Esophagus (tissue), 2 donors: ENCODE measurements around the gene KRTAP10-1. TPM values are rescaled to one million over a fixed set of nuclear protein-coding genes. Genes with fewer than 3 reads are reported as not detected.
"Not testable (repeated sequence)": the region's sequence is repeated elsewhere in the genome, so short reads cannot be mapped to it uniquely, and the experiment has no call there.

Experiments used
- H3K27ac ChIP-seq, 2 donors: one replicate each; pipeline ENCODE4 v1.5.1; 2013; ENCODE audit warnings: low read depth in 2 of 2, mild to moderate bottlenecking in 2 of 2, inconsistent platforms in 1 of 2, low read length in 1 of 2, moderate library complexity in 1 of 2
- H3K27me3 ChIP-seq, 2 donors: one replicate each; pipeline ENCODE4 v1.6.1; 2013; ENCODE audit warnings: low read length in 2 of 2, control low read depth in 1 of 2, mild to moderate bottlenecking in 1 of 2; ENCODE audit not compliant: insufficient read depth in 2 of 2, control insufficient read depth in 1 of 2
- H3K36me3 ChIP-seq, 2 donors: one replicate each; pipeline ENCODE4 v1.6.1; 2013; ENCODE audit warnings: low read length in 1 of 2; ENCODE audit not compliant: control insufficient read depth in 2 of 2, insufficient read depth in 2 of 2
- H3K4me1 ChIP-seq, 2 donors: one replicate each; pipeline ENCODE4 v1.6.1; 2013; ENCODE audit warnings: low read length in 1 of 2; ENCODE audit not compliant: control insufficient read depth in 2 of 2, insufficient read depth in 2 of 2
- H3K4me3 ChIP-seq, 2 donors: one replicate each; pipeline ENCODE4 v1.5.1; 2013; ENCODE audit warnings: low read length in 2 of 2, mild to moderate bottlenecking in 2 of 2, low read depth in 1 of 2, moderate library complexity in 1 of 2
- H3K9me3 ChIP-seq, 2 donors: one replicate each; pipeline ENCODE4 v1.6.1; 2013; ENCODE audit warnings: mild to moderate bottlenecking in 2 of 2, low read depth in 1 of 2, low read length in 1 of 2, moderate library complexity in 1 of 2; ENCODE audit not compliant: control insufficient read depth in 2 of 2, insufficient read depth in 1 of 2
- WGBS, 2 donors: extraction: QIAGEN DNeasy Blood & Tissue Kit; methylation state at CpG; one replicate each; pipeline ENCODE4 v1.1.7; 2013; 5-methylcytosine and 5-hydroxymethylcytosine counted together
- polyA plus RNA-seq, 2 donors: library from polyadenylated mRNA; stranded (reverse); fragments of 200-250 nt; gene quantifications; one replicate each; pipeline ENCODE4 v1.2.3, GENCODE V29; 2013
- donor health status: healthy with polysubstance abuse.
- donor health status: Bipolar disorder and iron deficiency.

KRTAP10-1 gene
- polyA plus RNA-seq, 2 donors, result not detected

DNA sequence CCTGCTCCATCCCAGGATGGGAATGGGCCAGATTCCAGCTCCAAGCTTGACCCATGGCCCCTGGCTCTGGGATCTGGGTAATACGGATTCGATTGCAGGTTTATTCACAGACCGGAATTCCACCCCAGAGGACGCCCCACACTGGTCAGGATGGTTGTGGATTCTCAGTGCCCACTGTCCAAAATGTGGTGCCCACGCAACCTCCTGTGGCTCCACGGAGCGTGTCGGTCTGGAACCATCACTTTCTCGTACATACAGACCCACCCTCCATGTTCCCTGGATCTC, 31.6 kb downstream of the KRTAP10-1 start:
- H3K36me3 ChIP-seq, result no peaks in the 10 kb centered on the region
- H3K9me3 ChIP-seq, result no peaks in the 10 kb centered on the region
- WGBS, 2 donors, result 81 to 83% methylated on average over 9 of the region's 9 CpGs
- H3K4me1 ChIP-seq, result peaks cover 0 to 7% of the 10 kb centered on the region in 2 donors
- H3K27ac ChIP-seq, result no peak overlapping the region
- H3K27me3 ChIP-seq, result no peaks in the 10 kb centered on the region
- no peak overlapping the region for H3K4me3 ChIP-seq

GRCh38 chr21:44507673-44508425, 32.1 kb downstream of the KRTAP10-1 start:
- Histone ChIP-seq H3K27ac (no peak overlapping the region), H3K4me1 (peaks cover 0 to 7% of the 10 kb centered on the region in 2 donors), H3K9me3 (no peaks in the 10 kb centered on the region), H3K4me3 (no peak overlapping the region), H3K27me3 (no peaks in the 10 kb centered on the region), H3K36me3 (no peaks in the 10 kb centered on the region)
- 83% methylated on average over 26 of the region's 26 CpGs for WGBS, 2 donors

DNA sequence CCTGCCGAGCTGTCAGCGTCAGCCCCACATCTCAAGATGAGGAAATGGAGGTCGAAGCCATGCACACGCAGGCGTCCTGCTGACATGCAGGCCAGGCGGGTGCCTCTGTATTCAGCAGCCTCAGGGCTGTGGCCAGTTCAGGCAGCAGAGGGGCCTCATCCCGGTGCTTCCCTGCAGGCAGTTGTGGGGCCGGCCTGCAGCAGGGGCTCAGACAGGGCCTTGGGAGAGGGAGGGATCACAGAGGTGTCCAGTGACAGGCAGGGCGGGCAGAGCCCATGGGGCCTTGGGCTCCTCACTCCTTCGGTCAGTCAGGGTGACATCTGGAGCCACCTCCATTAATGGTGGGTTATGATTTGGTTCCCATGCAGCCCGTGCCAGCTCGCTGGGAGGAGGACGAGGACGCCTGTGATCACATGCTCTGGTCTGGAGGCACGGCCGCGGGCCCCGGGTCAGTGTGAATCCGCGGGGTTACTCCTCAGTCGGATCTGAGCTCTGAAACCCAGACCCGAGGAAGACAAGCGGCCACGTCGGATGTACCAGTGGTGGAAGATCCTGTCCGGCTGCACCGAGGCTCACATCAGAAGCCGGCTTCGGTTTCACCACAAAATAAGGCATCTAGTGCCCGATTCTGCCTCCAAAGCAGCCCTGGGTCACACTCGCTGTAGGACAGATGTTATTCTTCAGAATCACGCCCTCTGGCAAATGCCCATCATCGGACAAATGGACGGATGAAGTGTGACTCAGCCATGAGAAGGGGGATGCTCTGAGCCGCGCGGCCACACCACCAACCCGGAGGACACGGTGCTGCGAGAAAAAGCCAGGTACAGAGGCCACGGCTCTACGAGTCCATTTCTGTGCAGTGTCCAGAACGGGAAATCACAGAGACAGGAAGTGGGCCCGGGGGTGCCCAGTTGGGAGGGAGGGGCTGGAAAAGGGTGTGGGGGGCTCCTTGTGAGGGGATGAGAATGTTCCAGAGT, 33.4 kb downstream of the KRTAP10-1 start:
- Histone ChIP-seq H3K4me1 (peaks cover 0 to 7% of the 10 kb centered on the region in 2 donors), H3K36me3 (no peaks in the 10 kb centered on the region), H3K27me3 (no peaks in the 10 kb centered on the region), H3K4me3 (no peak overlapping the region), H3K27ac (no peak overlapping the region), H3K9me3 (no peaks in the 10 kb centered on the region)
- WGBS, 2 donors, result 80 to 84% methylated on average over 44 of the region's 44 CpGs

DNA sequence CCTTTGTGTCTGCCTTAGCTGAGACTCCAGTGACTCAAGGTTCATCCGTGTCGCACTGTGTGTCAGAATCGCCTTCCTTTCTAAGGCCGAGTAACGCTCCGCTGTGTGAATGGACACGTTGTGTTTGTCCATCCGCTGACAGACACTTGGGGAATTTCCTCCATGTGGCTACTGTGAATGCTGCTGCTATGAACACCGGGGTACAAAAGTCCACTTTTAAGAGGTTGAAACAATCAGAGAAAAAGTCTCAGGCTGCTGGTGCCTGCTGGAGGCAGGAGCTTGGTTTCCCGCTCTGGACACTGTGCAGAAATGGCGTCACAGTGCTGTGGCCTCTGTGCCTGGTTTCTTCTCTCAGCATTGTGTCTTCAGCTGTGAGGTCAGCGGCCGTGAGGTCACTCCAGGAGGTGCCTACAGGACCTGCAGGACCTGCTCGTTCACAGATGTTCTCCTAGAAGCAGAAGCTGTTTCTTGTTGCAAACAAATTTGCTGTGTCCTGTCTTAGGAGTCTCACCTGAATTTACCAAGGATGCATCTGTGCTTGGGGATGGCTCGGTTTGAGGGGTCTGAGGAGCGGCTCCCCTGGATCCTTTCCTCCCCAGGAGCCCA, 34.2 kb downstream of the KRTAP10-1 start:
- no peaks in the 10 kb centered on the region for H3K27me3 ChIP-seq
- H3K36me3 ChIP-seq, result no peaks in the 10 kb centered on the region
- no peak overlapping the region for H3K27ac ChIP-seq
- no peaks in the 10 kb centered on the region for H3K9me3 ChIP-seq
- 61 to 73% methylated on average over 16 of the region's 16 CpGs for WGBS, 2 donors
- H3K4me1 ChIP-seq, result peaks cover 0 to 4% of the 10 kb centered on the region in 2 donors
- H3K4me3 ChIP-seq, result no peak overlapping the region

- H3K27me3 ChIP-seq, result no peaks in the 10 kb centered on the region
- WGBS, 2 donors, result 68 to 73% methylated on average over 20 of the region's 20 CpGs
- no peaks in the 10 kb centered on the region for H3K4me1 ChIP-seq
Measured at GRCh38 chr21:44503901-44504399, 36.0 kb downstream of the KRTAP10-1 start.

GRCh38 chr21:44503006-44503889, 36.7 kb downstream of the KRTAP10-1 start:
- H3K36me3 ChIP-seq, H3K4me1 ChIP-seq, H3K9me3 ChIP-seq, H3K4me3 ChIP-seq, H3K27ac ChIP-seq, H3K27me3 ChIP-seq: not testable (repeated sequence)
- WGBS, 2 donors, result 81 to 85% methylated on average over 44 of the region's 44 CpGs

More at GRCh38 chr21:44503901-44504399, 36.0 kb downstream of the KRTAP10-1 start:
- H3K27ac ChIP-seq, result no peak overlapping the region
- no peak overlapping the region for H3K4me3 ChIP-seq
- no peaks in the 10 kb centered on the region for H3K36me3 ChIP-seq
- no peaks in the 10 kb centered on the region for H3K9me3 ChIP-seq

DNA sequence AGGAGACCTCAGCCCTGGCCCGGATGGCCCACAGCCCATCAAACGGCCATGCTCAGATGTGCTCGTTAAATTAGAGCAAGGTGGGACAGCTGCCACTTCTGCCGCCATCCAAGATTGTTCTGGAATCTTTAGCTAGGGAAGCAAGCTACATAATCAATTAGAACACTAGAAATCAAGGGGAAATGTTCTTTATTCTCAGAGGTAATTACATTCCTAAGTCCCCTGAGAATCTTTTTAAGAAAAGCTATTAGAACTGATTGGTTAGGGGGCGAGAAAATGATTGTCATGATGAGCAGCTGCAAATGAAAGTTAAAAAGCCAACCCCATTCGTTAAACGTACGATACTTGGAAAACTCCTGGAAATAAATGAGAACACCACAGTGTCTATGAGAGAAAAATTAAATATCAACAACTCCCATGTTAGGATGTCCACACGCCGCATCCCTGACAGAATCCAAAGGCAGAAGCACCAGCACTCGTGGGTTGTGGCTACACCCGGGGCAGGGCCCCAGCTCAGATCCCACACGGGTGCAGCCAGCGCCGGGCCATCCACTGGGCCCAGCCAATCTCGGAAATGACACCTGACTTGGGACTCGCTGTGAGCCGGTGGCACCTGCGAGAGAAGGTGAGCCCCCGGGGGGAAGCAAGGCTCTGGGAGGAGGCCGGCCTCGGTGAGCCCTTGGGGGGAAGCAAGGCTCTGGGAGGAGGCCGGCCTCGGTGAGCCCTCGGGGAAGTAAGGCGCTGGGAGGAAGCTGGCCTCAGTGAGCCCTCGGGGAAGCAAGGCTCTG, 37.6 kb downstream of the KRTAP10-1 start:
- no peak overlapping the region for H3K4me3 ChIP-seq
- H3K36me3 ChIP-seq, result no peaks in the 10 kb centered on the region
- no peaks in the 10 kb centered on the region for H3K27me3 ChIP-seq
- no peaks in the 10 kb centered on the region for H3K4me1 ChIP-seq
- H3K9me3 ChIP-seq, result no peaks in the 10 kb centered on the region
- H3K27ac ChIP-seq, result no peak overlapping the region
- 87 to 89% methylated on average over 27 of the region's 27 CpGs for WGBS, 2 donors

DNA sequence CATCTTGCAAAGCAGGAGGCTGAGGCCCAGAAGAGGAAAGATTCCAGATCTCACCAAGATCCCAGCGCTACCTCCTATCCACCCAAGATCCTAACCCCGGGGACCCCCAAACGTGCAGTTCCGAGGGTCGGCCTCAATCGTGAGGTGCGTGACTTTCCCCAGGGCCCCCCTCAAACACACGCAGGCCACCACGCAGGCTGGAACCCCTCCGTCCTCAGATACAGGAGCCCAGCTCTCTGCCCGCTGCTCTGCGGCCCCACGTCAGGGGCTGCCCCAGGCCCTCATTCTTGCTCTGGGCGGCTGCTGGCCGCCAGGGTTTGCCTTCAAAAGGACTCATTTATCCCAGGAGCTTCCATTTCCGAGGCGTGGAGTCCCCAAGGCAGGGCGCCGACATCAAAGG, 39.9 kb downstream of the KRTAP10-1 start:
- Histone ChIP-seq H3K4me3 (no peak overlapping the region), H3K4me1 (no peaks in the 10 kb centered on the region), H3K27ac (no peak overlapping the region), H3K9me3 (no peaks in the 10 kb centered on the region), H3K27me3 (no peaks in the 10 kb centered on the region), H3K36me3 (no peaks in the 10 kb centered on the region)
- WGBS, 2 donors, result 68 to 78% methylated on average over 19 of the region's 19 CpGs
